GM23338 (cell line): ENCODE results near the gene KIF1A.

Experiments used
- CREB1 ChIP-seq: fragments of 250-450 bp; sonication (Bioruptor Pico); IDR thresholded peaks from 2 replicates; pipeline ENCODE4 v1.5.0; 2020; ENCODE audit warnings: low read depth, mild to moderate bottlenecking, moderate library complexity
- CTCF ChIP-seq, 2 experiments: fragments of 200-600 bp in 1 of 2; sonication (generic) in 1 of 2; conservative IDR thresholded peaks; 2 replicates each; pipeline versions ENCODE4 v1.5.1 to v1.6.1; 2016 to 2017; ENCODE audit warnings: antibody characterized with exemption in 2 of 2, low read depth in 2 of 2, mild to moderate bottlenecking in 2 of 2, moderate library complexity in 1 of 2
- ETS1 ChIP-seq: IDR thresholded peaks from 2 replicates; pipeline ENCODE4 v1.6.1; 2016; ENCODE audit warnings: antibody characterized with exemption
- EZH2 ChIP-seq: fragments of 200-600 bp; sonication (generic); IDR thresholded peaks from one replicate; pipeline ENCODE4 v1.8.0; 2017; ENCODE audit warnings: antibody characterized with exemption, mild to moderate bottlenecking, low read depth; ENCODE audit not compliant: unreplicated experiment
- EZH2phosphoT487 ChIP-seq: fragments of 200-600 bp; sonication (generic); IDR thresholded peaks from one replicate; pipeline ENCODE4 v1.8.1; 2018; ENCODE audit warnings: antibody characterized with exemption; ENCODE audit not compliant: unreplicated experiment
- JUNB ChIP-seq: IDR thresholded peaks from one replicate; pipeline ENCODE4 v1.6.1; 2016; ENCODE audit warnings: antibody characterized with exemption; ENCODE audit not compliant: unreplicated experiment
- NANOG ChIP-seq: IDR thresholded peaks from 2 replicates; pipeline ENCODE4 v1.6.1; 2016; ENCODE audit warnings: antibody characterized with exemption, borderline replicate concordance
- POLR2AphosphoS5 ChIP-seq: IDR thresholded peaks from 2 replicates; pipeline ENCODE4 v1.6.1; 2016; ENCODE audit warnings: antibody characterized with exemption, low read depth
- REST ChIP-seq: IDR thresholded peaks from one replicate; pipeline ENCODE4 v1.6.1; 2018; ENCODE audit warnings: antibody characterized with exemption; ENCODE audit not compliant: unreplicated experiment
- STAT1 ChIP-seq: IDR thresholded peaks from one replicate; pipeline ENCODE4 v1.6.1; 2016; ENCODE audit warnings: antibody characterized with exemption; ENCODE audit not compliant: unreplicated experiment
- ZNF114 ChIP-seq: fragments of 250-450 bp; sonication (Bioruptor Pico); IDR thresholded peaks from 2 replicates; pipeline ENCODE4 v1.5.0; 2020; ENCODE audit warnings: mild to moderate bottlenecking, moderate library complexity
- ZNF331 ChIP-seq: fragments of 250-450 bp; sonication (Bioruptor Pico); IDR thresholded peaks from 2 replicates; pipeline ENCODE4 v1.5.0; 2020; ENCODE audit warnings: low read depth, mild to moderate bottlenecking, moderate library complexity
- ZNF462 ChIP-seq: fragments of 250-450 bp; sonication (Bioruptor Pico); IDR thresholded peaks from 2 replicates; pipeline ENCODE4 v1.5.0; 2020; ENCODE audit warnings: mild to moderate bottlenecking, moderate library complexity

- TF ChIP-seq CTCF (conservative IDR thresholded peaks at IDR 0.05; ENCODE audit: low read depth in 2 of 2) (no peak), EZH2phosphoT487 (no peak), REST (no peak), ETS1 (no peak), ZNF462 (CRISPR knock-in tag) (no peak), POLR2AphosphoS5 (no peak), JUNB (no peak), EZH2 (no peak), STAT1 (no peak), CREB1 (no peak), ZNF114 (CRISPR knock-in tag) (no peak), ZNF331 (CRISPR knock-in tag) (no peak), NANOG (no peak)
These were observed 7.7 kb downstream of the KIF1A start for GRCh38 chr2:240812301-240812680.
